ENCODE data around the gene TMEM87B. TPM values are rescaled to one million over a fixed set of nuclear protein-coding genes. Genes with fewer than 3 reads are reported as not detected.

The TMEM87B gene
- total RNA-seq, 1 experiment from 2014 or later, result 24.4 TPM

DNA sequence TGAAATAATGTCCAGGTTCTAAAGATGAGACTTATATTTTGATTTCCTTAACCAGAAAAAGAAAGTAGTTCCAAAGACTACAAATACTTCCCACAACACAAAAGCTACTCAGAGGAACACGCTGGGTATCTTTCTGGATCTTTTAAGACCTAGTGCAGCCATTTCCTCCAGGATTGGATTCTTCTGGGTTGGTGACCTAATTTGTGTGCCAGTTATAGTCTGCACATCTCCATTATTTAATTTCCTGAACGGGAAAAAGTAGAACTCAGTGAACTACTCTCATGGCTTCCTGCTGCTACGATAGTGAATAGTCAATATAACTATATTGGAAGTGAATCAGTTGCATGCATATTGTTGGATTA, 1.5 kb downstream of the TMEM87B start:
- peaks cover 30% of the 10 kb centered on the region for H3K4me1 ChIP-seq (replicated peaks; ENCODE audit: insufficient read depth)
- no peaks in the 10 kb centered on the region for H3K9me2 ChIP-seq (ENCODE audit: insufficient read depth)
- peak overlapping the region; percentile 89 for H3K4me2 ChIP-seq
- CTCF ChIA-PET, result no interaction called here
- H3K27ac ChIP-seq, result peak overlapping the region; percentile 71
- H3K4me3 ChIP-seq, result peak overlapping the region; percentile 87
- intact Hi-C loops (cut with micrococcal nuclease; ENCODE audit: unreplicated experiment), result loop anchor here (10.0 kb wide), 2 partner anchors 198 to 668 kb away; partner anchors contain the start of genes NT5DC4 and ZC3H8
- H4K20me1 ChIP-seq (ENCODE audit: insufficient read depth), result peaks cover 8% of the 10 kb centered on the region; the same call in 1 of the 2 replicates
- peaks cover 56% of the 10 kb centered on the region for H3K79me2 ChIP-seq (ENCODE audit: low read depth)
- POLR2A ChIA-PET (ENCODE audit: unreplicated experiment), result no interaction called here
- no peaks in the 10 kb centered on the region for H3K27me3 ChIP-seq (ENCODE audit: insufficient read depth, low read depth)
- H3F3A ChIP-seq (ENCODE audit: insufficient read depth, low read depth), result peaks cover 31% of the 10 kb centered on the region
- TF ChIP-seq CTCF (conservative IDR thresholded peaks at IDR 0.05) (no peak), EZH2 (IDR thresholded peaks at IDR 0.05; ENCODE audit: low read depth) (no peak)
- no peak for DNase-seq
- H3K36me3 ChIP-seq (ENCODE audit: low read depth), result peaks cover 20% of the 10 kb centered on the region; the same call in 1 of the 2 replicates
- H3K9me3 ChIP-seq (ENCODE audit: insufficient read depth, low read depth), result no peaks in the 10 kb centered on the region
- peak overlapping the region; percentile 91; the same call in 1 of the 2 replicates for H2AFZ ChIP-seq
- no TSS peak for BruUV-seq (replicated peaks)

DNA sequence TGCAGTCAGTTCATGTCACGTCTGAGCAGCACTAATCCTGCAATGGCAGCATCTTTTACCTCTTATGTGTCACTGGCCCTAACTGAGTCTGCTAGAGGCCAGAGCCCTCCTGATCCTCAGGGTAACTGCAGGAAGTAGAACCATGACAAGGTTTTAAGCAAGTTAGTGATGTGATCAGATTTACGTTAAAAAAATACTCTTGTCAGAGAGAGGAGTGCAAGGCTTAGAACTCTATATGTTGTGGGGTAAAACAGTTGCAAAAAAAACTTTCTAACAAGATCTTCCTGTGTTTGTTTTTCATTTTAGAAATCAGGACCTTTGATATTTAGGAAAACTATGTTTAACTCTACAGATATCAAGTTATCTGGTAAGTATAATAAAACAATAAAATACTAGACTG, 4.6 kb downstream of the TMEM87B start:
- Histone ChIP-seq H3K4me2 (no peak overlapping the region), H3K27me3 (ENCODE audit: insufficient read depth, low read depth) (no peaks in the 10 kb centered on the region), H3K4me3 (no peak overlapping the region), H3K4me1 (replicated peaks; ENCODE audit: insufficient read depth) (peaks cover 36% of the 10 kb centered on the region), H3K79me2 (ENCODE audit: low read depth) (peaks cover 71% of the 10 kb centered on the region), H2AFZ (no peak overlapping the region), H4K20me1 (ENCODE audit: insufficient read depth) (peaks cover 8% of the 10 kb centered on the region; the same call in 1 of the 2 replicates), H3K9me2 (ENCODE audit: insufficient read depth) (no peaks in the 10 kb centered on the region), H3K9me3 (ENCODE audit: insufficient read depth, low read depth) (no peaks in the 10 kb centered on the region), H3F3A (ENCODE audit: insufficient read depth, low read depth) (peaks cover 45% of the 10 kb centered on the region; the same call in 1 of the 2 replicates), H3K27ac (no peak overlapping the region), H3K36me3 (ENCODE audit: low read depth) (peaks cover 42% of the 10 kb centered on the region)
- TF ChIP-seq CTCF (conservative IDR thresholded peaks at IDR 0.05) (no peak), EZH2 (IDR thresholded peaks at IDR 0.05; ENCODE audit: low read depth) (no peak)
- ChIA-PET CTCF (no interaction called here), POLR2A (ENCODE audit: unreplicated experiment) (no interaction called here)
- no TSS peak for BruUV-seq (replicated peaks)
- intact Hi-C loops (cut with micrococcal nuclease; ENCODE audit: unreplicated experiment), result loop anchor here (10.0 kb wide), 2 partner anchors 195 to 665 kb away; partner anchors contain the start of genes NT5DC4 and ZC3H8
- DNase-seq, result no peak

DNA sequence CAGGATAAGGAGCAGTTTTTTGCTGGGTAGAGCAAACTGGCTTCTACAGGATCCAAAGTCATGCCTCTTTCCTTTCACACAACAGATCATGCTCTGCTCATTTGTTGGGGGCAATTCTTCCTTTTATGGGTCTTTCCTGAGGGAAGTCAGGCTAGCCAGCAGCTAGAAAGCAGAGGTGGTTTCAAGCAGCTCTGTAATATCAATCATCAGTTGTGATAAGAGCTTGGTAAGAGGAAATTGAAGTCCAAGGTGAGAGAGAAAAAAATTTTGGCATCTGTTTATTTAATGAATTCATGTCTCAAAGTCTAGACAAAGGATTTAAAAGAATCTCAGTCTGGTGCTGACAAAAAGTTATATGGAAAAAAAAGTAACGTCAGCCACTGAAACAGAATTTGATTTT, 6.2 kb downstream of the TMEM87B start:
- Histone ChIP-seq H3F3A (ENCODE audit: insufficient read depth, low read depth) (peaks cover 48% of the 10 kb centered on the region), H2AFZ (no peak overlapping the region), H3K4me2 (no peak overlapping the region), H3K27me3 (ENCODE audit: insufficient read depth, low read depth) (no peaks in the 10 kb centered on the region), H3K27ac (no peak overlapping the region), H4K20me1 (ENCODE audit: insufficient read depth) (peaks cover 8% of the 10 kb centered on the region; the same call in 1 of the 2 replicates), H3K9me3 (ENCODE audit: insufficient read depth, low read depth) (no peaks in the 10 kb centered on the region), H3K9me2 (ENCODE audit: insufficient read depth) (no peaks in the 10 kb centered on the region), H3K79me2 (ENCODE audit: low read depth) (peaks cover 64% of the 10 kb centered on the region), H3K4me3 (no peak overlapping the region), H3K36me3 (ENCODE audit: low read depth) (peaks cover 43% of the 10 kb centered on the region), H3K4me1 (replicated peaks; ENCODE audit: insufficient read depth) (peaks cover 53% of the 10 kb centered on the region)
- no TSS peak for BruUV-seq (replicated peaks)
- ChIA-PET POLR2A (ENCODE audit: unreplicated experiment) (interaction anchor here (0.5 to 0.7 kb wide), 2 partner anchors 222 to 486 kb away, joined by 3 read pairs; no protein-coding TSS in a partner anchor), CTCF (no interaction called here)
- no peak for DNase-seq
- TF ChIP-seq EZH2 (IDR thresholded peaks at IDR 0.05; ENCODE audit: low read depth) (no peak), CTCF (conservative IDR thresholded peaks at IDR 0.05) (no peak)
- intact Hi-C loops (cut with micrococcal nuclease; ENCODE audit: unreplicated experiment), result no loop called here

Measured in PC-9 (cell line).